Measurements from ENCODE around the gene ACKR1.

- TF ChIP-seq ZNF274 (IDR thresholded peaks at IDR 0.05; ENCODE audit: low read depth, low read length), result no peak
- TF ChIP-seq SUZ12 (IDR thresholded peaks at IDR 0.05; ENCODE audit: extremely low read depth, insufficient read depth, insufficient read length), result no peak
These were observed 43.6 kb downstream of the ACKR1 start for GRCh38 chr1:159248311-159248710.
